Measurements from ENCODE around the gene INPP5A.

Gene INPP5A

DNA sequence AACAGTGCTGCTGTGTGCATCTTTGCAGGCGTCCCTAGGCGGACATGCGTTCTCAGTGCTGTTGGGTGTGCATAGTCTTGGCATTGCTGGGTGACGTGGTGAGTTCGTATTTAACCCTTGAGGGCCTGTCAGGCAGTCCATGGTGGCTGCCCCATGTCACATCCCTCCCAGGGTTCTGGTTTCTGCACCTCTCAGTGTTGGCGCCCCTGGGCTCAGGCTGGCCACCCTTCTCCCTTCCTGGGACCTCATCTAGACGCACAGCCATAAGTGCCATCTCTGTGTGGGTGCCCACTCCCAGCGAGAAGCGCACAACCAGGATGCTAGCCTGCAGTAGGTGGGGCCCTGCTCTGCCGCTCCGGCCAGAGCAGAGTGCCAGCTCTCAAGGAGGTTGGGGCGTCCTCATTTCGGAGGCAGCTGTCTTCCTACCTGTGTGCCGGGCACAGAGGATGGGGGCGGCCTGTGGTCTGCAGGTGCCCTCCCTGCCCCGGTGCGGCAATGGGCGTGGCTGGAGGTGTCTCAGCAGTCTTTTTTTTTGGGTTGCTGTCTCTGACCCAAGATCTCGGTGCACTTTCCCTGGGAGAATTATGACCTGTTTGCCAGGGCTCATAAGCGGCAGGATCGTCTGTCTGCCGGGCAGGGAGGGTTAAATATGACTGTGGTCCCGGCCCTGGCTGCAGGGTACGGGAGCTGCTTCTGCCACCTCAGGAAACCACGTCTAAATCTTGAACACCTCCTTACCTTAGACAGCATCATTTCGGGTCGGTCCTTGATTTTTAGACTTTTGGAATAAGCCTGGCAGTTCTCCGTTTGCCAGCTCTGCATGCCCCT lies 6.5 kb downstream of the INPP5A start:
- H3K4me3 ChIP-seq (replicated peaks; ENCODE audit: low read depth, low read length): no peak overlapping the region
- TF ChIP-seq, protein P1, sequence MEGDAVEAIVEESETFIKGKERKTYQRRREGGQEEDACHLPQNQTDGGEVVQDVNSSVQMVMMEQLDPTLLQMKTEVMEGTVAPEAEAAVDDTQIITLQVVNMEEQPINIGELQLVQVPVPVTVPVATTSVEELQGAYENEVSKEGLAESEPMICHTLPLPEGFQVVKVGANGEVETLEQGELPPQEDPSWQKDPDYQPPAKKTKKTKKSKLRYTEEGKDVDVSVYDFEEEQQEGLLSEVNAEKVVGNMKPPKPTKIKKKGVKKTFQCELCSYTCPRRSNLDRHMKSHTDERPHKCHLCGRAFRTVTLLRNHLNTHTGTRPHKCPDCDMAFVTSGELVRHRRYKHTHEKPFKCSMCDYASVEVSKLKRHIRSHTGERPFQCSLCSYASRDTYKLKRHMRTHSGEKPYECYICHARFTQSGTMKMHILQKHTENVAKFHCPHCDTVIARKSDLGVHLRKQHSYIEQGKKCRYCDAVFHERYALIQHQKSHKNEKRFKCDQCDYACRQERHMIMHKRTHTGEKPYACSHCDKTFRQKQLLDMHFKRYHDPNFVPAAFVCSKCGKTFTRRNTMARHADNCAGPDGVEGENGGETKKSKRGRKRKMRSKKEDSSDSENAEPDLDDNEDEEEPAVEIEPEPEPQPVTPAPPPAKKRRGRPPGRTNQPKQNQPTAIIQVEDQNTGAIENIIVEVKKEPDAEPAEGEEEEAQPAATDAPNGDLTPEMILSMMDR (IDR thresholded peaks at IDR 0.05; ENCODE audit: low read length, missing control alignments): no peak
- no peak for DNase-seq (ENCODE audit: low read depth)

DNA sequence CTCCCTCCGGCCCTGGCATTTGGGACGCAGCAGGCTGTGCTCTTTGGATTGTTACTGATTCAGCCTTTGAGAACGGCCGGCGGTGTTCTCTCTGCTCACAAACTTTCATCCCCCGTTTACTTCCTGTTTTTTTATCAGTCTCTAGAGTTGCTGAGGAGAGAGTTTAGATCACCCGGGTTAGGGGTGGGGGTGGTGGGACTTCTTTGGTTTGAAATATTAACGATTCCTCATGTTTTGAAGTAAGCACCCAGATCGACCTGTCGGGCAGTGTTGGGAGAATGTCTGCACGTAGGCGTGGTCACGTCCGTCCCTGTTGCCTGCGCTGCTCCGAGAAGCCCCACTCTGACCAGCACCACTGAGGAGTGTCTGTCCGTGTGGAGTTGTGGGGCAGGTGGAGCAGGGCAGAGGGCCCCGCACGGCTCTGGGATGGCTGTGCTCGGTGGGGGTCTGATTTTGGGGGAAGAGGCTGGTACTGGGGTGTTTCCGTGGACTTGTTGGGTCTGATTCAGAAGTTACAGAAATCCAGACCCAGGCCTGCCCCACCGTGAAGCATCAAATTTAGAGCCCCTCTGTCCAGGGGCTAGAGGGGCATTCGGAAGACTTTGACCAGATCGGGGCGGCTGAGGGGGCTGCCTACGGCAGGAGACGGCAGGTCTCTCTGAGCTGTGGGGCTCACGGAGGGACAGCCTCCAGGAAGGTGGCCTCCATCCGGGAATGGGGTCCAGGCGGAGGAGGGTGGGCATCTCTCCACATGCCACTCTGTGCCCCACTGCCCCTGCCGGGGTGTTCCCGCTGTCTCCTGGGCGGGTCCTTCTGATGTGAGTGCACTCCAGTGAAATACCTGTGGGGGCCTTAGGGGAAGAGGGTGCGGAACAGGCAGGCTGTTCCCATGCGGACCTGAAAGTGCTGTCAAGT lies 7.4 kb downstream of the INPP5A start:
- TF ChIP-seq, protein P1 (IDR thresholded peaks at IDR 0.05; ENCODE audit: low read length, missing control alignments): no peak
- DNase-seq (ENCODE audit: low read depth): no peak
- no peak overlapping the region for H3K4me3 ChIP-seq (replicated peaks; ENCODE audit: low read depth, low read length)

DNA sequence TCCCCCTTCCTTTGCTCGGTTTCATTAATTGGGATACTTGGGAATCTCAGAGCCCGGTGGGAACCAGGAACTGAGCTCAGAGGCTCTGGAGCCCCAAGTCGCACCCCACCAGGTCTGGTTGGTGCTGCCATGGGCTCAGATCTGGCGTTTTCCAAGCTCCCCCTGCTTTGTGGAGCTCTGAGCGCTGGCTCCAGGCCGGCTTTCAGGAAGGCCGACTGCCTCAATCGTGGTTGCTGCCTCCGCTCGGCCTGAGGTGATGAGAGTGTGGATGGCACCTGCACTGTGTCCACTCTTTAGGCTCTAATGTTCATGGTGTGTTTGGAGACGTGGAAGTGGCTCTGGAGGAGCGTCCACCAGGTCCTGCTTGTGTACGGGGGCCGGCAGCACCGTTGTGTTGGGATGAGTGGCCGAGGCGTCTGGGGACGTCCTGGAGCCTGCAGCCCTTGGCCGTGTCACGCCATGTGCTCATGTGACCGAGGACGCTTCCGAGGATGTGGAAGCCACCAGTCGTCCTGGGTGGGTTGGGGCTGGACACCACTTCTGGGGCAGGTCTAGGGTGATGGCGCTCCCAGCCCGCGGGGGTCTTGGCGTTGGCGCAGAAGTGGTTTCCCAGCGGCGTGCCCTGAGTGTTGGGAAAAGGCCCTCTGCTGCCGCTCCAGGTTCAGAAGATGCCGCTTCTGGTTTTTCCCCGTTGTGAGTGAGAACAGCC lies 8.2 kb downstream of the INPP5A start:
- TF ChIP-seq, protein P1 (IDR thresholded peaks at IDR 0.05; ENCODE audit: low read length, missing control alignments): no peak

DNA sequence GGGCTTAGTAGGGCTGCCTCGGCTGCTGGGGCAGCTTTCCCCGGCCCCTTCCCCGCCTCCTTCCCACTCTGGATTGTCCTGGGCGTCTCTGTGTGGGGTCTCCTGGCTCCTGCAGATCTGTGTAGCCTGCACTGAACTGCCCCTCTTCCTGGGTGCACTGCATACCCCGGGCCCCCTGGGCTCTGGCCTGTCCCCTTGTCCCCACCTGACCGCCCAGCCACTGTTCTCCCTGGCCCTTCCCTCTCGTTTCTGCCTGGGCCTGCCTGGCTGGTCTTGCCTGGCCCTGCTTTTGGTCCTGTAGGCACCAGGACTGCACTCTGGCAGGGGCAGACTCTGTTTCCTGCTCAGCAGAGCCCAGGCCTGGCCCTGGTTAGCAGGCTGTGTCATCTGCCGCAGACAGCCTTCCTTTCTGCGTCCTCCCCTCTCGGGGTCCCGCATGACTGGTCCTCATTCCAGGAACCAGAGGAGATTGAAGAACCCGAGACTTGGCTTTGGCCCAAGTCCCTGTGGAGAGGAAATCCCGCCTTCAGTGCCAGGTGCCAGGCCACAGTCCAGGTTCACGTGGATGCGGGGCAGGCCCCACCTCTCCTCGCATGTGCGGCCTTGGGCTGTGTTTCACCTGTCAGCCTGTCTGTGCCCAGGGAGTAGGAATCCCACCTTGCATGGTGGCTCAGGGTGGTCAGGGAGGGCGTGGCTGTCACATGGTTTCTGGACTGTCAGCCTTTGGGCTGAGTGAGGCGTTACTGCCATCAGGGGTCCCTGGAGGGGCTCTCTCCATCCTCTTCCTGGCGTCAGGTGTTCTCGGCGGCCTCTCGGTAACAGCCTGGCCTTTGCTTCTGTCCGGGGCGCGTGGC lies 9.2 kb downstream of the INPP5A start:
- DNase-seq (ENCODE audit: low read depth): no peak
- TF ChIP-seq, protein P1 (IDR thresholded peaks at IDR 0.05; ENCODE audit: low read length, missing control alignments): no peak
- H3K4me3 ChIP-seq (replicated peaks; ENCODE audit: low read depth, low read length): no peak overlapping the region

More for the DNA sequence above, 8.2 kb downstream of the INPP5A start:
- DNase-seq (ENCODE audit: low read depth): no peak
- no peak overlapping the region for H3K4me3 ChIP-seq (replicated peaks; ENCODE audit: low read depth, low read length)

DNA sequence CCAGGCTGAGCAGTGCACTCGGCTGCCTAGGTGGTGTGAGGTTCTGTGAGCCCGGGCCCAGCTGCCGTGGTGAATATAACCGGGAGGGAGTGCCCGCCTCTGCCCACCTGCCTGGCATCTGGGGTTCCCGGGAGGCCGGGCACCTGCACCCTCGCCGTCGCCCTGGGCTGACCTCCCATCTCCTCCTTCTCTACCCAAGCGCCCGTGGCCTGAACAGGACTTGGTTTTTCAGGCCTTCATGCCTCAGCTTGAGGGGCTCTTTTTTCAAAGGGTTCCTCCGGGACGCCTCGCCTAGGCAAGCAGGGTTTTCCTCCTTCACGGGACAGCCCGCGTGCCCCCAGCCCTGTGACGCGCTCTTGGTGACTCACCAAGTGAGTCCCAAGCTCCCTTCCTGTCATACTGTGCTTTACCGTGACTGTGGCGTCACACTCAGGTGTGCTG lies 9.9 kb downstream of the INPP5A start:
- no peak overlapping the region for H3K4me3 ChIP-seq (replicated peaks; ENCODE audit: low read depth, low read length)
- TF ChIP-seq, protein P1 (IDR thresholded peaks at IDR 0.05; ENCODE audit: low read length, missing control alignments): no peak
- DNase-seq (ENCODE audit: low read depth): no peak
